ENCODE data around the gene TBX15.

The TBX15 gene

DNA sequence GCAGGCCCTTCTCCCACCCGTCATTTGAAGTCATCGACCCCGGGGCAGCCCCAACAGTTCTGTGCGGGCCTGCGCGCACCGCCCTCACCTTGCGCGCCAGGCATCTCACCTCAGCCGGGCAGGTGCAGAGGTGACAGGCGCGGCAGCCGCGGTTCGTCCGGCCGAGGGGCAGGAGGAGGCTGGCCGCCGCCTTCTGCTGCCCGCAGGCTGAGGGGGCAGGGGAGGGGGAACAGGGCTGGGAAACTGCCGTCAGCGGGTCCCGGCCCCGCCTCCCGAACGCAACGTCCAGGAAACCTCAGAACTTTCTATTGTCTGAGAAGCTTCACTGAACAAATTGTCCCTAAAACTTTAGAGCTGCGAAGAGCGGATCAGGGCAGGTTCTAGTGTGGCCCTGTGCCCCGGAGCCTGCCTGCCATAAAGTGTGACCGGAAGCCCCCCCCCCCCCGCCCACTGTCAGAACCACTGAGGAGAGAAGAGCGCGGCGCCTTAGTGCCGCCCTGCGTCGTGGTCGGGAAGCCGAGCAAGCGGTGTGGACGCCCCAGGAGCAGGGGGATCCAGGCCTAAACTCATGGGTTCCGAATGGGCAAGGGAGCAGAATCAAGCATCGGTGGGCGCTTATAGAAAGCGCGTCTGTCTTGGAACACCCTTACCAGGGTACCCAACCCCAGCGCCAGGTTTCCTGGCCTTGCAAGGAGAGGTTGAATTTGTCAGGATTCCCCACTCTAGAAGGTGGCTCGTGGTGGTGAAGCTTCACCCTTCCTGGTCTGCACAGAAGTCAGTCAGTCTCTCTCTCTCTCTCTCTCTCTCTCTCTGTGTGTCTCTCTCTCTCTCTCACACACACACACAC, 13.3 kb upstream of the TBX15 start:
- DNase-seq, result no peak

DNA sequence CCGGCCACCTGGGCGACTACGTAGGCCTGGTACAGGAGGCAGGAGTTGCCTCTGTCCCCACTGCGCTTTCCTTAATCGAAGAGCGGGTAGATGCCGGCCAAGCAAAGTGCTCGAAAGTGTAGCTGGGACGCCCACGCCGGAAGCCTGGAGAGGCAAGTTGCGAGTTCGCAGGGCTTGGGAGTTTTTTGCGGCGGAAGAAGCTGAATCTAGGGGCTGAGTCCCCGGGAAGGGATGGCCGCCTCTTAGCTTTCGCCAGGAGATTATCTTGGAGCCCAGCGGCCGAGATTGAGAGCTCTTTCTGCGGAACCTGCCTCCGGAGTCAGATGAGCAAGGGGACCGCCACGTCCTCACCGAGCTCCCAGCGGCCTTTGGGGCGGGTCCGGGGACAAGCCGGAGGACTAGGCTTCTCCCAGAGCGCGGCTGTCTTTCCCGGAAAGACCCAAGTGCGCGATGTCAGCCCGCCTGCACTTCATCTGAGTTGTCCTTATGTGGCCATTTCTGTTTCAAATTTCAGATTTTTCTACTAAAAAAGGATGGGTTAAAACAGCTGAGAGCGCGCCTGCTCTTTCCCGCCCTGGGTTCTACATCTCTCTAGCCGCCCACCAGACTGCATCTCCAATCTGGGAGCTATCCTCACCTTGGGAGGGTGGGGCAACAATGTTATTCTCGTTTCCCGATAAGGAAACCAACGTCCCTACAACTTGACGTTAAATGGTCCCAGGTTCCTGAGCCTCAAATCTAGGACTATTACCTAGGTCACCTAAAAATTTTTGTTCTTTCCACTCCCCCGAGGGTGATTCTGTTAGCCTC, 12.4 kb upstream of the TBX15 start:
- DNase-seq, result no peak

GRCh38 chr1:118999348-119000071, 11.4 kb upstream of the TBX15 start:
- no peak for DNase-seq

DNA sequence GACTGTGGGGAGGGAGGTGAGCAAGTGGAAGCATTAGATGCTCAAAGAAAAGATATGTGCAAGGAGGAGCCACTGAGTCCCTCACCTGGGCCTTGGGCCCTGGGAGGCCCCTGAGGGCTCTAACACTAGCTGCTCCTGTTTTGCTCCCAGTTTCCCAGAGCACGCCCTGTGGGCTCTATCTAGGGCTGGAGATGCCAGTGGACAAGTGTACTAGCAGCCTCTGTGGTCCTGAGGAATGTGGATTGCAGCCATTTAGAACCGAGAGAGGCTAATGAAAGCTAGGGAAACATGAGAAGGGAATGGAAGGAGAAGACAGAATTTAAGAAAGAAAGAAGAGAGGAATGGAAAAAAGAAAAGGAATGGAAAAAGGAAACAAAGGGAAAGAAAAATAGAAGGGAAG, 10.0 kb upstream of the TBX15 start:
- DNase-seq, result no peak

DNA sequence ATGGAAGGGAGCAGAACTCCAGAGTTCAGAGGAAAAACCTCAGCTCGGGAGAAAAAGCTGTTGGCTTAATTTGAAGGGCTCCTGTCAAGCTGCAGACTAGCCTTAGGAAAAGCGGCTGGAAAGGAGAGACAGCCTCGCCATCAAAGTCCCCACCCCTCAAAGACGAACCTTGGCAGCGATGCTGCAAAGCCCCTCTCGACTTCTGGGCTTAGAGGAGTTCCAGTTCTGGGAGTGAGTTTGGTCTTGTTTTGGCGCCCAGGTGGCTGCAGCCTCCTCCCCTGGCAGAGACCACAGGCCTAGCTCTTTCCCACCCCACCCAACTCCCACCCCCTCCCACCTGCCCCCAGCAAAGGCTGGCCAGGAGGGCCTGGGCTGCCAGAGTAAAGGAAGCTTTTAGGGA, 9.1 kb upstream of the TBX15 start:
- no peak for DNase-seq

DNA sequence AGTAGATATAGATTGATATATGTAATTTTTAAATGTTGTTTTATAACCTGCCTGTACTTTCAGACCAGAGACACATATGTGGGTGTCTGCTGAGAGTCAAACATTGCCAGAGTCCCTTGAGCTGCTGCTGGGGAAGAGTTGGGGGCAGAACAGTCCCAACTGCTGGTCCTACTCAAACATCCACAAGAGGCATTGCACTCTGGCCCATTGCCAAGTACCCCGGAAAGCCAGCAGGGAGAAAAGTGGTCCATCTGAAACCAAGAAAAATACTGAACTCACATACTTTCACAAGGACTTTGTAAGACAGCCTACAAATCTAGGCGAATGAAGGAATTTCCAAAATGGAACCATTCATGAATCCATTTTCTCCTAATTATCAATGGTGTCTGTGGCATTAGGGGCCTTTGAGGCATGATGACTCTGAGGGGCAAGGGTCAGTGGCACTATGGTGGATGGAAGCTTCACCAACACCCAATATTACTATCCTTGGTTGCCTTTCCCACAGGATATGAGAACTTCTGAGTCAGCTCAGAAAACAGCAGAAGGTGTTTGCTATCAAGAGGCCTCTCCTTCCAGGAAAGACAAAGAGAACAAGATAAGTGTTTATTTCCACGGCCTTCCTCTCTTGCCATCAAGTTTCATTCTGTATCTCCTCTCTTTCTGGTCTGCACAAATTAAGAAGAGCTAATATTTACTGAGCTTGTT, 7.3 kb upstream of the TBX15 start:
- DNase-seq, result no peak

DNA sequence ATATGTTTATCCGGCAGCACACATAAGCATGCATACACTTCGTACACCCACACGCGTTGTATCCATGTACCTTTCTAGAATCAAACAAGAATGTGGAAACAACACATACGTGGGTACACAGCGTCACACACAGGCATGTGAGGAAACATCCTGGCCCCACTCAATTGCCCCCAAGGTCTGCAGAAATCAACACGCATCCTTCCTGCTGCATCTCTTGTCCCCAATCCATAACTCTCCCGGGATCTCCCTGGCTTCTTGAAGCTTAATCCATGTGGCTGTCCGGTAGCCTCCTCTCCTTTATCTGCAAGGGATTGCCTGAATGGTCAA, 5.5 kb upstream of the TBX15 start:
- no peak for DNase-seq

DNA sequence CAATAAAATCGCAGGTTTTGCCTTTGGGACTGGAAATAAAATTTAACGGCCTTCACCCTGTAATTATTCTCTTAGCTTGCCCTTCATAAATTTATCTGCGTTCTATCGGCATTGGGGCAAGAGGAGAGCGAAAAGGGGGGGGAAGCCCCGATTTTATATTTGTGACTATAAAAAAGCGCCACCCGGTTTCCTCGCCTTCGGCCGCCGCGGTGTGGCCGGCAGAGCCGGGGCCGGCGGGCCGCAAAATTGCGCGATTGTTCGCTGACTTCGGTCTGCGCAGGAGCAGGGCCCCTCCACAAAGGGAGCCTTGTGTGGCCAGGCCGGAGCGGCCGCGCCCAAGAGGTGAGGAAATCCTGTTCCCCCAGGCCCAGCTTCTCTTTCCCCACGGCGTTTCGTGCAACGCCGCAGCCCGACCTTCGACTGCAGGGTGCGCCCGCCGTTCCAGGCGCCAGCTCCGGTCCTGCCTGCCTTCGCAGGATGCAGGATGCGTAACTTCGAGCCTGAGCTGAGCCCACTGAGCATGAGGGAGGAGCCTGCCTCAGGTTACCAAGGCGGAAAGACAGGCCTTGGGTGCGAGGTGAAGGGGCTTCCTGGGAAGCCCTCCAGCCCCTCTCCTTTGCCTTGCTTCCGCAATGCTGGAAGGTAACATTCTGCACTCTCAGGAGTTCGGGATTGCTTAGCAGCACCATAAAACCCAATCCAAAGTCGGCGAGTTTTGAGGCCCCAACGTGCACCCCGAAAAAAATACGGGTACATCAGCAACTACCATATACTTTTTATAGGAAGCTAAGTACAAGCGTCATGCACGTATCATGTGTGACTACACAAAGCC, 4.9 kb upstream of the TBX15 start:
- no peak for DNase-seq

GRCh38 chr1:118992237-118992825, 4.2 kb upstream of the TBX15 start:
- no peak for DNase-seq

- DNase-seq, result no peak
Measured at GRCh38 chr1:118991448-118991847, 3.3 kb upstream of the TBX15 start.

- no peak for DNase-seq
Measured at GRCh38 chr1:118990513-118991152, 2.5 kb upstream of the TBX15 start.

DNA sequence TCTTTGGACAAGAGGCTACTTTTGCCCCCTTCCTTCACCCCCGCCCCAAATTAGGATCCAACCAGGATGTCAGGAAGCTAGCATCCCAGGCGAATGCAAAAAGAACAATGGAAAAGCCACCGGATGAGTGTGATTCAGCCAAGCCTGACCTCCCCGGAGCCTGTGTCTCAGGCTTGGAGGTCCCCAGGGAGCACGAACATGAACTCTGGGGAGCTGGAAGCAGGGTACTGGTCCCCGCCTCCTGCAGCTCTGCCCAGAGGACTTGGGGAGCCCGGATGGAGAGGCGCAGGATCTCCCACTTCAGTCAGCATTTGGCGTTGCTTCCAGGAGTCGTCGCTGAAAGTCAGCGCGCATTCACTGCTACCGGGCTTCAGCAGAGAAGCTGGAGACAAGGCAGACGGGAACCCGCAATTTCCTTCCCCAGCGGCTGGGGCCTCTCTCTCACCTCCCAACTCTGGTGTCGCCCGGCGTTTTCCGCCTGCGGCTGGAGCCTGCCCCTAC, 1.8 kb upstream of the TBX15 start:
- no peak for DNase-seq

DNA sequence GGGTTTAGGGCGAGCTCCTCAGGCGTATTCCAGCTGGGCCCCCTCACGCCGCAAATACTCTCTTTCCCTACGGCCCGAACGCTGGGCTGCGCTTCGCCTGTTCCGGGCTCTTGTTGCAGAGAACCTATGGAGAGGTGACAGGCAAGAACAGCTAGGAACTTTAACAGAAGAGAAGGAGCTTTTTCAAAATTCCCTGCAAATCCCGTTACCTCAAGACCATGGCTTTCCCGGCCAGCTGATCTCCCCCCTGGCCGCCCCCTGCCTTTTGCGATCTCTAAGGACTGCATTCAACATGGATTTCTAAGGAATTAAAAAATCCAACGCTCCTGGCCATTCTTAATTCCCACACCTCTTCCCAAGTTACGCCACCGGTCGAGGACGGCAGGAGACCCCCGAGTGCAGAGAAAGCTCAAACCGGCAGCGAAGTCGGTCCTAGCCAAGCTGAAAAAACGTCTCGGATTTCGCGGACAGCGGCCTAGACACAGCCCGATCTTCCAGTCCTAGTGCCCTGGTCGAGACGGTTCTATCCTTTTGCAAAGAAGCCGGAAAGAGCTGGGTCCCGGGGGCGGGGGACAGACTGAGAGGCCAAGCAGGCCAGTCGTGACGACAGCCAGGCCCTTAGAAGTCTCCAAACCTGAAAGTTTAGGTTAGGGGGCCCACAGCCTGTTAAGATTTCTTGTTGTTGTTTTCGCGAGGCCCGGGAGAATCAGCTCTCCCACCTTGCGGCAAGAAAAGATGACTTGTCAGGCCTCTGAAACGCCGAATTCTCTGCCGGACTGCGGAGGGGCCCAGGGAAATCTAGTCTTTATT, 1.1 kb upstream of the TBX15 start:
- DNase-seq, result no peak

- no peak for DNase-seq
Measured at GRCh38 chr1:118987468-118988185, 516 bp downstream of the TBX15 start.

- DNase-seq, result no peak
Measured at GRCh38 chr1:118986555-118987467, 1.3 kb downstream of the TBX15 start.

- no peak for DNase-seq
Measured at GRCh38 chr1:118985640-118986554, 2.2 kb downstream of the TBX15 start.
